ENCODE results near the gene ADTRP. TPM values are rescaled to one million over a fixed set of nuclear protein-coding genes. Genes with fewer than 3 reads are reported as not detected.

ADTRP gene
- total RNA-seq, 1 donor from 2014 or later: 2.0 TPM

DNA sequence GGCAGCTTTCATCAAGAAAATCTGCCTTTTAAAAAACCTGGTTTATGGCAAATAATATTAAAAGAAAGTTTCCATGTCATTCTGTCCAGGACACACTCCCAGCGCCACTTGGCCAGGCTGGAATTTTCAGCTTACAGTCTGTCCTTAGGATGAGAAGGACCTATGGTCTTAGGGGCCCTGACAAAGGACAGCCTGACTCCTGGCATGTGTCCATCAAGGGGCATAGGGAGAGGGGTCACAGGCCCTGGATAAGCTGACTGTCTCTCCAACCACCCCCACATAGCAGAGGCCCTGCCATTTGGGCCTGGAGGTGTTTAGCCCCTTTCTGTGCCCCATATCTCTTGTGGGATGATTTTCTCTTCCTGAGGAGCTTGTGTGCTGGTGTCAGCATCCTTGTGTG is 60.6 kb downstream of the ADTRP start:
- Mint-ChIP-seq H3K27me3 (peaks cover 2% of the 10 kb centered on the region), H3K4me1 (peaks cover 23% of the 10 kb centered on the region), H3K4me3 (no peak overlapping the region), H3K9me3 (no peaks in the 10 kb centered on the region), H3K36me3 (ENCODE audit: low read depth) (no peaks in the 10 kb centered on the region), H3K27ac (no peak overlapping the region)
- TF ChIP-seq, protein P1, sequence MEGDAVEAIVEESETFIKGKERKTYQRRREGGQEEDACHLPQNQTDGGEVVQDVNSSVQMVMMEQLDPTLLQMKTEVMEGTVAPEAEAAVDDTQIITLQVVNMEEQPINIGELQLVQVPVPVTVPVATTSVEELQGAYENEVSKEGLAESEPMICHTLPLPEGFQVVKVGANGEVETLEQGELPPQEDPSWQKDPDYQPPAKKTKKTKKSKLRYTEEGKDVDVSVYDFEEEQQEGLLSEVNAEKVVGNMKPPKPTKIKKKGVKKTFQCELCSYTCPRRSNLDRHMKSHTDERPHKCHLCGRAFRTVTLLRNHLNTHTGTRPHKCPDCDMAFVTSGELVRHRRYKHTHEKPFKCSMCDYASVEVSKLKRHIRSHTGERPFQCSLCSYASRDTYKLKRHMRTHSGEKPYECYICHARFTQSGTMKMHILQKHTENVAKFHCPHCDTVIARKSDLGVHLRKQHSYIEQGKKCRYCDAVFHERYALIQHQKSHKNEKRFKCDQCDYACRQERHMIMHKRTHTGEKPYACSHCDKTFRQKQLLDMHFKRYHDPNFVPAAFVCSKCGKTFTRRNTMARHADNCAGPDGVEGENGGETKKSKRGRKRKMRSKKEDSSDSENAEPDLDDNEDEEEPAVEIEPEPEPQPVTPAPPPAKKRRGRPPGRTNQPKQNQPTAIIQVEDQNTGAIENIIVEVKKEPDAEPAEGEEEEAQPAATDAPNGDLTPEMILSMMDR (IDR thresholded peaks at IDR 0.05): no peak
- ChIA-PET POLR2A (no interaction called here), CTCF (no interaction called here)
- intact Hi-C loops (cut with micrococcal nuclease): no loop called here
- no peak for DNase-seq
- no peak for ATAC-seq (ENCODE audit: low read depth)

DNA sequence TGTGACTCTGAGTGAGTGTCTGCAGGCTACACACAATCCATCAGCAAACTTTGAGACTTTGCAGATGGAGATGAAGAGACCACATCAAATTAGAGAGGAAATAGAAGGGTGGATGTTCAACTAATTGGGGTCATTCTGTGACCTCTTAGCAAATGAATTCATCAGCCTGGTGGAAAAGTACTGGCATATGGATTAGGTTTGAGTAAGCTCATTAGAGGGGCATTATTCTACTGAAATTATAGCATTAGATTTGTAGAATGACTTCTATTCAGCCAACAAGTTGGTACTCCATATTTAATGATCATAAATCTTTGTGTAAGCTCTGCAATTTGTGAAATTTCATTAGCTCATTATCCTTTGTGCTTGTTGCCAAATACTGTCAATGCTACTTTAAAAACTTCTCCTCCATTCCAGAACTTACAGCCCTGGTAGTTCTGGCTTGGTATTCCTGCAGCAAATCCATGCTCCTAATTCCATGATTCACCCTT is 63.8 kb downstream of the ADTRP start:
- Mint-ChIP-seq H3K27me3 (peaks cover 2% of the 10 kb centered on the region), H3K4me1 (peaks cover 36% of the 10 kb centered on the region), H3K9me3 (no peaks in the 10 kb centered on the region), H3K36me3 (ENCODE audit: low read depth) (no peaks in the 10 kb centered on the region), H3K4me3 (no peak overlapping the region), H3K27ac (no peak overlapping the region)
- ATAC-seq (ENCODE audit: low read depth): no peak
- no peak for DNase-seq
- intact Hi-C loops (cut with micrococcal nuclease): no loop called here
- CTCF ChIA-PET: no interaction called here
- POLR2A ChIA-PET: interaction anchor here (0.7 kb wide), 3 partner anchors 87 to 879 kb away, joined by 3 to 5 read pairs (median 4); no protein-coding TSS in a partner anchor
- TF ChIP-seq, protein P1 (IDR thresholded peaks at IDR 0.05): no peak

- Mint-ChIP-seq H3K9me3 (no peaks in the 10 kb centered on the region), H3K27me3 (peaks cover 2% of the 10 kb centered on the region), H3K36me3 (ENCODE audit: low read depth) (no peaks in the 10 kb centered on the region), H3K4me1 (peaks cover 36% of the 10 kb centered on the region), H3K4me3 (peak overlapping the region; percentile 35), H3K27ac (no peak overlapping the region)
- TF ChIP-seq, protein P1 (IDR thresholded peaks at IDR 0.05): no peak
- intact Hi-C loops (cut with micrococcal nuclease): no loop called here
- ChIA-PET POLR2A (interaction anchor here (0.7 kb wide), 2 partner anchors 295 to 404 kb away, joined by 3 to 4 read pairs; no protein-coding TSS in a partner anchor), CTCF (no interaction called here)
- DNase-seq (no peak), ATAC-seq (ENCODE audit: low read depth) (peak; percentile 47)
Observed at GRCh38 chr6:11714116-11714797, 64.3 kb downstream of the ADTRP start.

- H3K4me1 Mint-ChIP-seq: peaks cover 36% of the 10 kb centered on the region
- H3K4me3 Mint-ChIP-seq: no peak overlapping the region
- intact Hi-C loops (cut with micrococcal nuclease): no loop called here
- no peaks in the 10 kb centered on the region for H3K36me3 Mint-ChIP-seq (ENCODE audit: low read depth)
- DNase-seq: no peak
- TF ChIP-seq, protein P1 (IDR thresholded peaks at IDR 0.05): no peak
- ATAC-seq (ENCODE audit: low read depth): no peak
- CTCF ChIA-PET: no interaction called here
- H3K27ac Mint-ChIP-seq: no peak overlapping the region
- H3K27me3 Mint-ChIP-seq: peaks cover 2% of the 10 kb centered on the region
- no peaks in the 10 kb centered on the region for H3K9me3 Mint-ChIP-seq
- POLR2A ChIA-PET: no interaction called here
Observed at GRCh38 chr6:11712760-11713159, 65.8 kb downstream of the ADTRP start.

DNA sequence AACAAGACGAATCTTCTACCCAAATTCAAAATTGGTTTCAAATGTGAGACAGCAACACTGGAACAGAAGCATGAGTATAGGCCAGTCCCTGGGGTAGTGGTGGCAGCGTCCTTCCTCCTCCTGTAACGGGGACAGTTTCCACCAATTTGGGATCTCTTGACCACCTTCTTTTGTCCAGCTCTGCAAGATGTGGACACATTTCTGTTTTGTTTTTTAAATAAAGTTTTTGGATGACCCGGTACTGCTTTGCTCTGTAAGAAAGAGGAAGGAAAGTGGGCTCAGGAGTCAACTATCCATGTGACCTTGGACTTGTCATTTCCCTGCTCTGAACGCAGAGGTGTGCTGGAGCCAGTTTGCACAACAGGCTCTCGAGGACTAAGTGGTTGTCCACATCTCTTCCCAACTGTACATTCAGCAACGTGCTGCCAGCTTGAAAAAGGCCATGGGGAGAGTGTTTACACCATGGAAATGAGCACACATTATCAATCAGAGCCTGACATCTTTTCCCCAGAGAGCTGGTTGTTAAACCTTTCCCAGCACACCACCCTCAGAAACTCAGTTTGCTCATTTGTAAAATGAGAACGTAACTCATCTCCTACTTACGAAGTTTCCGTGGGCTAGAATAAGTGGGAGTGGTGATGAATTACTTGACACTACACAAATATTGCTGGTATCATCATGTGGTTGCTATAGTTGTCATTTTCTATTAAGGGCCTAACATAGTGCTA is 66.5 kb downstream of the ADTRP start:
- intact Hi-C loops (cut with micrococcal nuclease): no loop called here
- POLR2A ChIA-PET: interaction anchor here (1.2 kb wide), 1 partner anchor 20 kb away, joined by 3 read pairs; no protein-coding TSS in a partner anchor
- ATAC-seq (ENCODE audit: low read depth): peak; percentile 31

More for the DNA sequence above, 66.5 kb downstream of the ADTRP start:
- Mint-ChIP-seq H3K9me3 (no peaks in the 10 kb centered on the region), H3K27ac (no peak overlapping the region), H3K27me3 (no peaks in the 10 kb centered on the region), H3K36me3 (ENCODE audit: low read depth) (no peaks in the 10 kb centered on the region), H3K4me1 (peaks cover 36% of the 10 kb centered on the region), H3K4me3 (no peak overlapping the region)
- CTCF ChIA-PET: interaction anchor here (1.0 kb wide), 1 partner anchor 302 kb away, joined by 3 read pairs; no protein-coding TSS in a partner anchor
- DNase-seq: no peak
- TF ChIP-seq, protein P1 (IDR thresholded peaks at IDR 0.05): no peak
